GM19099 (cell line): ENCODE data around the gene KCNIP3.

Experiments
- POLR2A ChIP-seq: IDR thresholded peaks from 3 replicates; pipeline ENCODE4 v1.6.1; 2011; ENCODE audit warnings: low read depth; ENCODE audit not compliant: insufficient read length; ENCODE audit errors: extremely low read depth

Gene KCNIP3

GRCh38 chr2:95313296-95314131 is 16.4 kb downstream of the KCNIP3 start:
- no peak for TF ChIP-seq POLR2A

DNA sequence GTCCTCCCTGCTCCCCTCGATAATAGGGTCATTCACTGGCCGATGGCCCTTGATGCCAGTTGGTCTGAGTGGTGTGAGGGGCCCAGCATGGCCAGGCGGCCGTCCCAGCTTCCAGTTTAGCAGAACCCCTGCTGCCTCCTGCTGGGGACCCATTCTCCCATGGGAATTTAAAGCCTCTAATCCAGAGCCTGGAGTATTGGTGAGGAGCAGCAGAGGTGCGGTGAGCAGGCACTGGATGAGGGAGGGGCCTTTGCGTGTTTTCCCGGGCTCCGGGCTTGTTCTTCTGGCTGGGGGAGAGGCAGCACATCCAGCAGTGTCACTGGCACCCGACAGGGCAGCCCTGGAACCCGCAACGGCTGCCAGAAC is 17.4 kb downstream of the KCNIP3 start:
- no peak for TF ChIP-seq POLR2A

GRCh38 chr2:95314964-95315611 is 17.9 kb downstream of the KCNIP3 start:
- no peak for TF ChIP-seq POLR2A

DNA sequence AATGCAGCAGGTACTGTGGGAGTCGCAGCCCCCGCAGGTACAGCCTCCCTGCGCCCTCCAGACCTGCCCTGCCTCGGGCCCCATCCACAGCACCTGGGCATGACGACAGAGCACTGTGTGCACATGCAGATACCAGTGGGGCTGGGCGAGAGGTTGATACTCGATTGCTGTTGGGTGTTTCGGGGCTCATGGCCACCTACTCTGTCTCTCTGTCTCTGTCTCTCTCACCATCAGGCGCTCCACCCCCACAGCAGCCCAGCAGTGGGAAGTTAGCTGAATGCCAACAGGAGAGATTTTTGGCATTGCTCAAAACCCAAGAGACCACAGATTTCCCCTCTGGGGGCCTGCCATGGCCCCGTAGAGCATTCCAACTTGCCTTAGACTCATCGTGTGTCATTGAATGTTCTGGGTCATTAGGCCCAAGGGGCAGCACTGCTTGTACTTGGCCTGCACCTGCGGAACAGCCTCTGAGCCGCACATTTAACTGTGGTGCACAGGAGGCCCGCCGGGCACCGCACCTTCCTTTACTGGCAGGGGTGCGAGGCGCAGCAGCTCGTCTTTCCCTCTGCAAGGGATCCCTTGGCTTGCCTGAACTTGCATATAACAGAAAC is 18.8 kb downstream of the KCNIP3 start:
- TF ChIP-seq POLR2A = no peak

DNA sequence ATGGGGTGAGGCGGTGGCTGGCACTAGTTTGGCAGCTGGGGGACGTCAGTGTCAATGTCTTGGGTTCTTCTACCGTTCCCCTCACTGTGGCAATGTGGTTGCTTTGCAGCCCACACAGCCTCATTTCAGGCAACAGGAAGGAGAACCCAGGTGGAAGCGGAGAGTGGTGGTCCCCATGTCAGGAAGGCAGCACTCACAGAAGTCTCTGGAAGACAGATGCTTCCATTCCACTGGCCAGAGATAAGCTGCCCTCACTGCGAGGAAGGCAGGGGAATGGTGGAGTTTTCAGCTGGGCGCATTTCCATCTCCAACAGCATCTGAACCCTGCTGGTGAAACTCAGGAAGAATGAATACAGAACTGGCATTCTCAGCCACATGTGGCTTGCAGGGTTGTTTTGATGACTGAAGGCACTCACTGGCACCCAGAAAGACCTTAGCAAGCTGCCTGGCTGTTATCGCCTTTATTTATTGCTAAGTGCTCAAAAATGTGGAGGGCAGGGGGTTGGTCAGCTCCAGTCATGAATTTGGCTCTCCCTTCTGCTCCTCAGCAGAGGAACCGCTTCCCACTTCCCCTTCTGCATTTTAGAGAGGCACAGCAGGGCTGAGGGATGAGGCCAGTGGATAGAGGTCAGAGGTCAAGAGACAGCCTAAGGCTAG is 19.4 kb downstream of the KCNIP3 start:
- no peak for TF ChIP-seq POLR2A

- no peak for TF ChIP-seq POLR2A
These were observed 20.0 kb downstream of the KCNIP3 start for GRCh38 chr2:95317123-95317500.

DNA sequence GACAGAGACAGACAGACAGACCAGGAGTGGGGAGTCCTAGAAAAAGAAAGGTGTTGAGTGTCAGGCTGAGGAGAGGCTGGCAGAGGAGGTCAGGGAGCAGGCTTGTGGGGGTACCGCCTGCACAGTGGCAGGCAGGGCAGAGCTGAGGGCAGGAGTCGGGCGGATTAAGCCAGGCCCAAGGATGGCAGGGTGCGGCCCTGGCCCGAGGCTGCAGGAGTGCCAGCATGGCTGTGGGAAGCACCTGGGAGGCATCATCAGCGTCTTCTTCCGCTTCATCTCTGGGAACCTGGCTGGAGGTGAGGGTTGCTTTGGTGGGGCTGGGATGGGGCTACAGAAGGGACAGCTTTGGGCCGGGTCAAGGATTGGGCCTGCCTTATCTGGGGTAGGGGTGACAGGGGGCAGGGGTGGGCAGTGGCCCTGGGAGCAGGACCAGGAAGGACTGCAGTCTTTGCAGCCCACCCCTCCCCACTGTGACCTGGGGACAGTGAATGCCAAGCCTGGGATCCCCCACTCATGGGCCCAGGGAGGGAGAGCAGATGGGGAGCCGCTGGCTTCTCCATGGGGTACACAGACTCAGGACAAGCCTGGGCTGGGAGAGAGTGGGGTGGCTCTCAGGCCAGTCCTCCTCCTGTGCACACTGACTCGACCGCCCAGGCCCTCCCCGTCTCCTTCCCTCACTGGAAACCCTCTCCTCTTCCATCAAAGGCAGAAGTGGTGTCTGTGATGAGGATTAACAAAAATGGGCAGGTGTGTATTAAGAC is 20.7 kb downstream of the KCNIP3 start:
- no peak for TF ChIP-seq POLR2A

DNA sequence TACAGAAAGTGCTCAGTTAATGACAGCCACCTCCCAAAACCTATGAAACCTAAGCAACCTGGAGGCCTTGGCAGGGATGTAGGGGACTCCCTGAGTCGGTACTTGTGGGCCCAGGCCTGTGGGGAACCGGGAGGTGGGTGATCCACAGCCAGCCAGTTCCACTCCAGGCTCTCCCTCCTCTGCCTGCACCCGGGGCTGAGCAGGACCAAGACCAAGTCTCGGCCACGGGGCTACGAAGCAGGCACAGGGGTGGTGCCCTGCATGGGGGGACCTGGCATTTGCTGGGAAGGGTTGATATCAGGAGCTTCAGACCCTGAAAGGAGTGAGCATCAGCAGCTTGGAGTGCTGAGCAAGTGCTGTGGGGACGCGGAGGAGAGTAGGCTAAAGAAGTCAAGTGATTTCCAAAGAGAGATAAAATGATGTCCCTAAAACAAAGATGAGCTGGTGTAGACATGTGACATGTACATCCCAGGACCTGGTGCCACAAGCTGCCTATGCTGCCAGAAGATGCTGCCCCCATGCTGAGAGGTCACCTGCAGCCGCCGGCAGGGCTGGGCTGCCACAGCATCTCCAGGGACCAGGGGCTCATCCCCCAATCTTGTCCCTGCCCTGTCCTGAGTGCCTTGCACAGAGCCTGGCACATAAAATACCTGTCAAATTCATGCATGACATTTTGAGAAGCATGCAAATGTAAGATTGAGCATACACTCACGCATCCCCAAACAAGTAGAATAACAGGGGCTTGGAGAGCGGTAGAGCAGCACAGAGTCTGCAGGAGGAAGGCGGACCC is 21.5 kb downstream of the KCNIP3 start:
- TF ChIP-seq POLR2A = no peak

DNA sequence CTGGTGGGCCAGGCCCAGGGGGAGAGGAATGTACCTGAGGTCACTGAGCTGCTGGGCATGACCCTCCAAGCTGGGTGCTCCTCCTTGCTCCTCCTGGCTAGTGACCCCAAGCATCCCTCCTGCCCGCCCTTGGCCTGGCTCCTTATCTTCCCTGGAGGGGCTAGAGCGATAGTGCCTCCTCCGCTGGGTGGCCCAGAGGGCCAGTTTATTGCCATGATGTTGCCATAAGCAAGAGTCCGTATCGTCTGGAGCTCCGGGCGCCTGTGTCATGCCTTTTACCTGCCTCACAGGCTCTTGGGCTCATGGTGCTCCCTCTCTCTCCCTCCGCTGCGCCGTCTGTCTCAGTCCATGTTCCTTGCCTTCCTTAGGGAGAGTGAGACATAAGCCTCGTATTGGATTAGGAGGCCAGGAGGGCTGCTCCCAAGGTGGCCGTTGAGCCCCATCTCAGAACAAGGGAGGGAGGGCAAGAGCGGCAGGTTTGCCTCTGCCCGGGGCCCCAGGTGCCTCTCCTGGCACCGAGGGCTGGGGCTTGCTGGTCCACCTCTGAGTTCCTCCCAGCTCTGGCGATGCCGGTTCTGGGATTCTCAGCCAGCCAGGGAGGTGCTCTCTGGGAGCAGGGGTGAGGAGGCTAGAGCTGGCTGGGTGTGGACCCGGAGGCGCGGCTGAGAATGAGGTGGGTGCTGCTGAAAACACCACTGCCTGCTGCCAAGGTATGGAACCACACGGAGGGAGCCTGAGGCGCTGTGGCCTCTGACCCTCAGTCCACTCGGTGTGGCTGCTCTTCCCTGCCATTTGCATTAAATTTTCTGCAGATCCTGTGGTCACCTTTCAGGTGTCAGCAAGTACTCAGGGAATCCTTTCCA is 22.6 kb downstream of the KCNIP3 start:
- no peak for TF ChIP-seq POLR2A

GRCh38 chr2:95320344-95320712 is 23.2 kb downstream of the KCNIP3 start:
- TF ChIP-seq POLR2A = no peak

GRCh38 chr2:95320986-95321767 is 24.0 kb downstream of the KCNIP3 start:
- TF ChIP-seq POLR2A = no peak

DNA sequence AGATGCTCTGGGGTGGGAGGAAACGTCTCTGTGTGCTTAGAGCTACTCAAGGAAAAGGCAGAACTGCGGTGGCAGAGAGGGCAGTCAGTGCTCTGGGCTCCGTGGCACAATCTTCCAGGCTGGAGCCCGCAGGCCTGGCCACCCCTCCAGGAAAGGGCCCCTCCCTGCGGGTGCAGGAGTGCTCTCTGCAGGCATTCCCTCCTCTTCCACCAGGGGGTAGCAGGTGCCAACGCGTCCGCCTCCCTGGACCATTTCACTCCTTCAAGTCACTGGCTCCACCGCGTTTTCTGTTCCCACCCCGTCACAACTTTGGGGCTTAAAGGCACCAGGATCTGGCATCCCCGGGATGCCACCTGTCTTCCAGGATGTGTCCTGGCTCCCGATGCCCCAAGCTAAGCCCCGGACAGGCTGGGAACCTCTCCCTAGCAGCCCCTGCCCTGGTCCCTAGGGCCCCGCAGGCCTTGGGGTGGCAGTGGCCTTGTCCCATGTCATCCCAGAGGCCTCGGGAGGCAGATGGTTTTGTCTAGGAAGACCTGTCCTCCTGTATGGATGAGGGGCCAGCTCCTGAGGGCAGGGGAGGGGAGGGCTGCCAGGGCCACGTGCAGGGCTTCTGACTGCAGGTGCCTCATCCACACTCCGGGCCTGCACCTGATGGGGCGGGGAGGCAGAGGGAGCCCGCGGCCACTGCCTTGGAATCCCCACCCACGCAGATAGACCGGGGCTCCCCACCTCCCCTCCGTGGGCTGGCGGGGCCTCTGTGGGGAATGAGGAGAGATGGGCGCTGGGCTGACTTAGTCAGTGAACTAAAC is 26.4 kb downstream of the KCNIP3 start:
- no peak for TF ChIP-seq POLR2A
